Progenitor cell of endocrine pancreas (in vitro differentiated cells): ENCODE data around the gene SCUBE1. TPM values are rescaled to one million over a fixed set of nuclear protein-coding genes. Genes with fewer than 3 reads are reported as not detected.

Experiments
- DNase-seq: peaks from one replicate; pipeline ENCODE4 v3.0.0; 2021; ENCODE audit warnings: low spot score; ENCODE audit not compliant: unreplicated experiment
- H3K27ac Mint-ChIP-seq: 2 replicates; pipeline ENCODE4 v1.8.0; 2021; ENCODE audit warnings: mild to moderate bottlenecking, moderate library complexity, mixed read lengths
- H3K27me3 Mint-ChIP-seq: 2 replicates; pipeline ENCODE4 v1.8.0; 2021; ENCODE audit warnings: mixed read lengths
- H3K36me3 Mint-ChIP-seq: 2 replicates; pipeline ENCODE4 v1.8.0; 2022; ENCODE audit warnings: mixed read lengths; ENCODE audit not compliant: insufficient read depth
- H3K4me1 Mint-ChIP-seq: 2 replicates; pipeline ENCODE4 v1.8.0; 2021; ENCODE audit warnings: low read depth, mixed read lengths
- H3K4me3 Mint-ChIP-seq: 2 replicates; pipeline ENCODE4 v1.8.0; 2021; ENCODE audit warnings: low read depth, mild to moderate bottlenecking, moderate library complexity, mixed read lengths
- H3K9me3 Mint-ChIP-seq: 2 replicates; pipeline ENCODE4 v1.8.0; 2021; ENCODE audit warnings: low read depth, mixed read lengths
- CTCF ChIP-seq: fragments of 200-600 bp; sonication (generic); IDR thresholded peaks from one replicate; pipeline ENCODE4 v1.5.0; 2021; ENCODE audit warnings: antibody characterized with exemption, mild to moderate bottlenecking; ENCODE audit not compliant: unreplicated experiment
- total RNA-seq: library from RNA; stranded (reverse); gene quantifications from 2 replicates; pipeline ENCODE4 v1.2.1, GENCODE V29; 2021

SCUBE1 gene
- total RNA-seq, 1 donor from 2014 or later: 4.5 TPM

- DNase-seq: no peak
- Mint-ChIP-seq H3K4me1 (no peaks in the 10 kb centered on the region), H3K36me3 (peaks cover 5% of the 10 kb centered on the region), H3K9me3 (no peaks in the 10 kb centered on the region), H3K4me3 (no peak overlapping the region), H3K27me3 (no peaks in the 10 kb centered on the region), H3K27ac (no peak overlapping the region)
- TF ChIP-seq CTCF: no peak
Measured at GRCh38 chr22:43176090-43176489, 167.1 kb downstream of the SCUBE1 start.

GRCh38 chr22:43174941-43175531 lies 168.1 kb downstream of the SCUBE1 start:
- no peak overlapping the region for H3K4me3 Mint-ChIP-seq
- H3K4me1 Mint-ChIP-seq: no peaks in the 10 kb centered on the region
- no peak overlapping the region for H3K27ac Mint-ChIP-seq
- TF ChIP-seq CTCF: no peak
- H3K36me3 Mint-ChIP-seq: peaks cover 5% of the 10 kb centered on the region
- H3K27me3 Mint-ChIP-seq: no peaks in the 10 kb centered on the region
- H3K9me3 Mint-ChIP-seq: no peaks in the 10 kb centered on the region
- no peak for DNase-seq

GRCh38 chr22:43173976-43174720 lies 169.0 kb downstream of the SCUBE1 start:
- Mint-ChIP-seq H3K9me3 (no peaks in the 10 kb centered on the region), H3K27me3 (no peaks in the 10 kb centered on the region)

GRCh38 chr22:43173566-43173965 lies 169.6 kb downstream of the SCUBE1 start:
- Mint-ChIP-seq H3K9me3 (no peaks in the 10 kb centered on the region), H3K27ac (no peak overlapping the region), H3K36me3 (peaks cover 5% of the 10 kb centered on the region), H3K4me3 (no peak overlapping the region), H3K4me1 (no peaks in the 10 kb centered on the region), H3K27me3 (no peaks in the 10 kb centered on the region)
- DNase-seq: no peak
- TF ChIP-seq CTCF: no peak

More at GRCh38 chr22:43173976-43174720, 169.0 kb downstream of the SCUBE1 start:
- H3K36me3 Mint-ChIP-seq: peaks cover 5% of the 10 kb centered on the region
- no peak for TF ChIP-seq CTCF
- no peak overlapping the region for H3K4me3 Mint-ChIP-seq
- DNase-seq: no peak
- no peak overlapping the region for H3K27ac Mint-ChIP-seq
- no peaks in the 10 kb centered on the region for H3K4me1 Mint-ChIP-seq

GRCh38 chr22:43172191-43172590 lies 171.0 kb downstream of the SCUBE1 start:
- TF ChIP-seq CTCF: no peak
- Mint-ChIP-seq H3K36me3 (peaks cover 5% of the 10 kb centered on the region), H3K4me3 (no peak overlapping the region), H3K27me3 (no peaks in the 10 kb centered on the region), H3K27ac (no peak overlapping the region), H3K4me1 (no peaks in the 10 kb centered on the region), H3K9me3 (no peaks in the 10 kb centered on the region)
- DNase-seq: no peak
